HG03280 (cell line): Measurements from ENCODE around the gene GCNT1.
"Not testable (repeated sequence)": the region's sequence is repeated elsewhere in the genome, so short reads cannot be mapped to it uniquely, and the experiment has no call there.

Source experiments
- ATAC-seq: cut with Tn5 transposase; IDR thresholded peaks from one replicate; pipeline ENCODE4 v1.9.1; 2021; ENCODE audit warnings: mild to moderate bottlenecking, moderate library complexity; ENCODE audit not compliant: unreplicated experiment

Gene GCNT1

GRCh38 chr9:76530458-76531110 is 71.6 kb downstream of the GCNT1 start:
- peak; percentile 63 for ATAC-seq

- ATAC-seq: no peak
These were observed 72.3 kb downstream of the GCNT1 start for GRCh38 chr9:76531231-76531780.

GRCh38 chr9:76532877-76533276 is 73.9 kb downstream of the GCNT1 start:
- not testable (repeated sequence) for ATAC-seq

- no peak for ATAC-seq
These were observed 75.0 kb downstream of the GCNT1 start for GRCh38 chr9:76534026-76534425.

- ATAC-seq: no peak
These were observed 78.2 kb downstream of the GCNT1 start for GRCh38 chr9:76537150-76537646.

- no peak for ATAC-seq
These were observed 80.2 kb downstream of the GCNT1 start for GRCh38 chr9:76539180-76539579.

GRCh38 chr9:76542360-76542759 is 83.4 kb downstream of the GCNT1 start:
- no peak for ATAC-seq

GRCh38 chr9:76545191-76545590 is 86.2 kb downstream of the GCNT1 start:
- ATAC-seq: no peak

- ATAC-seq: no peak
These were observed 93.2 kb downstream of the GCNT1 start for GRCh38 chr9:76552181-76552580.

GRCh38 chr9:76552751-76553455 is 93.9 kb downstream of the GCNT1 start:
- no peak for ATAC-seq

- no peak for ATAC-seq
These were observed 94.7 kb downstream of the GCNT1 start for GRCh38 chr9:76553680-76554079.
